NOMO-1 treated with DMSO at 0.1 percent for 48 hours (cell line): ENCODE results near the gene MYO18A.

Experiments used
- DNase-seq: peaks from one replicate; lab custom pipeline; 2025; ENCODE audit not compliant: unreplicated experiment; lab: John Stamatoyannopoulos, UW

MYO18A gene

DNA sequence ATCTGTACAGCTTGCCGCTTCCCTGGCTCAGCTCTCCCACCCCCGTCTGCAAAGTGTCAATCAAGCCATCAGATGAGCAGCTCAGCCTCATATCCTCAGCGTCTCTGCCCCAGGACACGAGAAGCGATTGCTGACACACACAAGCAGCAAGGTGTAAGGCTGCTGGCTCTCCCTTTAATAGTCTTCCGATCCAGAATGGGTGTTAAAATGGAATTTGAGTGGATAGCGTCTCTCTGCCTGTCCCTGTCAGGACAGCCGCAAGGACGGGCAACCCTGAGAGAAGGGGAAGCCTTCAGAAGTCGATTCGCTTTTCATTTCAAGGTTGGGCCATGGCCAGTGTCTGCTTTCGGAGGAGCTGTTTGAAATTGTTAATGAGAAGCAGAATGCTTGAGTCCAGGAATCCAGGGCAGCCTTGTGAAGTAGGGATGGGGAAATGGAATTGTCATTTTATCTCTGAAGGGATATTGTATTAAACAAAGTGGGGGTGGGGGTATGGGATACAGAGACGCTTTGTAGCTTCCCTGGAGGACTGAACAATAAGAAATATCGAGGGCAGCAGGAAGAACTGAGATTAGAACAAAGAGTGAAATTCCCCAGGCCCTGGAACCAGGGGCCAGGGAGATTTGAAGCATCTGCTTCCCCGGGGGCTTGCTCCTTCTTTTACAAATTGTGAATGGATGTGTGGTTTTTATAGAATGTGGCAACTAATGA lies 142.0 kb downstream of the MYO18A start:
- no peak for DNase-seq

GRCh38 chr17:29037739-29038084 lies 142.5 kb downstream of the MYO18A start:
- DNase-seq = no peak

DNA sequence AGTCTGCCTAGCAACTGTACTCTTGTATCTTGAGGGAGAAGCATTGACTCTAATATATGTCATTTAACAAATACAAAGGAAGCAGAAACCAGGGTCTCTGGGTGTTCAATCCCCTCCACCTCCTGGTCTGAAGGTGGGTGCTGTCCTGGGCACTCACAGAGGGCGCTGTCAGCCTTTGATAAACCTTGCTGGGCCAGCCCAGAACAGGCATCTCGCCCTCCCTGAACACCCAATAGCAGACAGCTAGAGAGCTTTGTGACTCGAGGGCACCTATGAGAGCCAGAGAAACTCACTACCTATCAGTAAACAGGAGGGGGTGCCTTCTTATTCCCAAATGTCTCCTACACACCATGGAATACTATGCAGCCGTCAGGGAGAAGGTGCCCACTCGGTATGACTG lies 143.6 kb downstream of the MYO18A start:
- DNase-seq = no peak

GRCh38 chr17:29034510-29034909 lies 145.7 kb downstream of the MYO18A start:
- DNase-seq = no peak

DNA sequence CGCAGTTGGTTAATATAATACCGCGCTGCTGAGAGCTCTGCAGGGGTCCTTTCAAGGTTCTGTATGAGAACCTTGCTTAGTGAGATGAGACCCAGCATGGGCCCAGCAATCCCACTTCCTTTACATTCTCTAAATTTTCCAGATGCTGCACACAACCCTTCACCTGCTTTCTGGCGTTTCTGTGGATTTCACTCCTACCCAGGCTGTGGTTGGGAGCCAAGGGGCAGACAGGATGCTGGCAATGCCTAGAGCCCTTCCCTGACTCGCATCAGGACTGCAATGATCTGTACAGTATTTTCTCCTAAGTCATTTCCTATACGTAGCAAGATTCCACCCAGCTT lies 147.4 kb downstream of the MYO18A start:
- no peak for DNase-seq

DNA sequence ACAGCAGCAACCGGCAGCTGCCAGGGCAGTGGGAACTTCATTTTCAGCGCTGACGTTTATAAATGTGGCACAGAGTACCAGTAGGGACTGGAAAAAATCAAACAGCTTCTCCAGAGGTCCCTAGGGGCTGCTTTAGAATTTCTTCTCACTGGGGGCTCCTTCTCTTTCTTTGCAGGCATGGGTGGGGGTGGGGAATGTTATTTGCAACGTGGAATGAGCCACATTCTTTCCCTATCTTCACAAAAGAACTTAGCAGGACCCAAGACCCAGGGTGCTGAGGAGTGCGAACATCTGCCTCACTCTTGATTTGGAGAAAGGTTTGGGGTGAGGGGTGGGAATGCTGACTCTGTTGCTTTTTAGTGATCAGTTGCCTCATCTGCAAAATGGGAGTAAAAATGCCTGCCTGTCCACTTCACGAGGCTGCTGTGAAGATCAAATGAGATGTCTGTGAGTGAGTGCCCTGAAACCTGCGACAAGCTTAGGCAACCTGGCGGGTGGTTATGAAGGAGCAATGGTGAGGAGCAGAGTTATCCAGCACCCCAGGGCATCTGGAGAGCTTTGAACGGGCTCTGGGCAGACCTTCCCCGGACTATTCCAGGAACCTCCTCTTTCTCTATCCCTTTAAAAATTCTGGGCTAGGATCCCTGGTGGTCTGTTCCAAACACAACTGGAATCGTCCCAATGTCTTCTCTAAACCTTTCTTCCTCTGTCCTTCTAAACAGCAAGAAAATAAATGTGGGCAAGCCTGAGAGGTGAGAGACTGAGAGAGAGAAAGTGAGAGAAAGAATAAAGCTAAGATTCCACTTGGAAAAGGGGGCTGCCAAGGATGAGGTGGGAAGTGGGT lies 148.0 kb downstream of the MYO18A start:
- no peak for DNase-seq

DNA sequence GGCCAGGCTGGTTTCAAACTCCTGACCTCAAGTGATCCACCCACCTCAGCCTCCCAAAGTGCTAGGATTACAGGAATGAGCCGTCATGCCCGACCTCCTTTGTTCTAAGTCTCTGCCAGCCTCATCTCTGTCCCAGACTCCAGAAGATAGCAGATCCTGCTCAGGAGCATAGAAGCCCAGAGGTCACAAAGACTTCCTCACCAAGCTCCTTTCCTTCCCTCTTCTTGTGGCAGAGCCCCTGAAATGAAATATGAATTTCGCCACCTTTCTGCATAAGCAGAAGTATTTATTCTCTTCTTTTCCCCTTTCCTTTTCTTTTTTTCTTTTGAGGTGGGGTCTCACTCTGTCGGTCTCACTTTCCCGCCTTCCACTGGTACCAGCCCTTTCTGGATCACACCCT lies 148.7 kb downstream of the MYO18A start:
- DNase-seq = peak; percentile 46

DNA sequence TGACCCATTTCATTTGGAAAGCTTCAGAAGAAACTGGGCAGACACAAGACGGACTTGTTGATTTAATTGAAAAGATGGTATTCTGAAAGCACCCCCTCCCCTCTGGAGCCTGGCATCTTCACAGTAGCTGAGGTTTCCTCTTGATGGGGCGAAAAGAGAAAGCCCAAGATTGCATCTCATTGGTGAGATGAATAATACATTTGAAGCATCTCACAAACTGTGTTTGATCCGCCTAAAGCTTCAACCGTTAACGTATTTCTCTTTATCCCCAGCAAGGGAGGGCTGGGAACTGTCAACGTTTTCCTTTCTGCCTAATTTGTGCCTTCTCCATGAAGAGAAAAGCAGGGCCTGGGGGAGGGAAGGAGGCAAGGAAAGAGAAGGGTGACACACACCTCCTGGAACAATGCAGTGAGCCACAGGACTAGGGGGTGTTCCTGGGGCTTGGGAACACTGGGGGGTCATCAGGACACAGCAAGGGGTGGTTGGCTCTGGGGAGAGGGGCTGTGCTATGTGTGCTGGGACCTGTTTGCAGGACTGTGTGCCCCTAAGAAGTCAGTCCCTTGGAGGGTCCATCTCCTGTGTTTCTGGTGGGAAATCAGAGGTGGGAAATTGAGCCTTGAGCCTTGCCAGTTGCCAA lies 155.8 kb downstream of the MYO18A start:
- no peak for DNase-seq

DNA sequence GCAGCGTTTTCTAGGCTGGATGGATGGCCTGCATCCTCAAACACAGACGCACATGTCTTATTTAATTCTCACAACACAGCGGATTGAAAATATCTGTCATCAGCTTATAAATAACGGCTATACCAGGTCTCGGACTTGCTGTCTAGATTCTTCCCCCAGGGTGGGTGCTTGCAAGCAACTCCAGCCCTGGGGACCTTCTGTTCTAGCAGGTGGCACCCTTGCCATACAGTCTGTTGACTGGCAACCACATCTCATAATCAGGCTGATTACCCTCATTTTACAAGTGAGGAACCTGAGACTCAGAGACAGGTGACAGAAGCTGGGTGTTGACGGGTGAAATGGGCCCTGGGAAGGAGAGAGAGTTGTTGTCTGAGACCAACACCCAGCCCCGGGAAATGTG lies 158.1 kb downstream of the MYO18A start:
- no peak for DNase-seq

- DNase-seq = no peak
Measured at GRCh38 chr17:29021226-29021625, 159.0 kb downstream of the MYO18A start.
